ENCODE data around the gene VPS35.

The VPS35 gene

DNA sequence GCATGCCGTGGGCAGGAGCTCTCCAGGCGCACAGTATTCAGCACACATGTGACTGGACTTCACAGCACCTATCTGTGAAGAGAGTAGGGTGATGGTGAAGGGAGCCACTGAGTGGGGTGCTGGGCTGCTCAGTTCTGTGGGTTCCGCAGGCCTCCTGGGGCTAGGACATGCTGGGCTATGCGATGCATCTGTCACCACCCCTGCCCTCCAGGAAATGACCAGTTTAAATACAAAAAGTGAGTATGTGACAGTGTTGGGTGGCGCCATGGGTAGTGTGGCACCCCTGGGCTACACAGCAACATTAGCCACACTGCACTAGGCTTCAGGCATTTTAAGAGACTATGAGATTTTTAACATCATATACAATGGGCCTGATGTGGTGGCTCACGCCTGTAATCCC, 30.6 kb upstream of the VPS35 start:
- TF ChIP-seq TCF12 (IDR thresholded peaks at IDR 0.05; ENCODE audit: low read depth): no peak
- TF ChIP-seq TEAD4 (IDR thresholded peaks at IDR 0.05): no peak
- no peak for TF ChIP-seq FOXM1 (IDR thresholded peaks at IDR 0.05; ENCODE audit: borderline replicate concordance, low read depth)
- TF ChIP-seq, protein P1, sequence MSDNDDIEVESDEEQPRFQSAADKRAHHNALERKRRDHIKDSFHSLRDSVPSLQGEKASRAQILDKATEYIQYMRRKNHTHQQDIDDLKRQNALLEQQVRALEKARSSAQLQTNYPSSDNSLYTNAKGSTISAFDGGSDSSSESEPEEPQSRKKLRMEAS (IDR thresholded peaks at IDR 0.05): no peak
- TF ChIP-seq CEBPB (IDR thresholded peaks at IDR 0.05): no peak
- TF ChIP-seq USF1 (IDR thresholded peaks at IDR 0.05): no peak
- no peak for TF ChIP-seq REST (IDR thresholded peaks at IDR 0.05; ENCODE audit: low read depth)
- no peak for TF ChIP-seq EGR1 (IDR thresholded peaks at IDR 0.05)
- TF ChIP-seq ZBTB7A (IDR thresholded peaks at IDR 0.05; ENCODE audit: low read depth): no peak
- no peak for TF ChIP-seq RAD21 (IDR thresholded peaks at IDR 0.05; ENCODE audit: low read depth)
- no peak for TF ChIP-seq NFIC (IDR thresholded peaks at IDR 0.05)
- TF ChIP-seq YY1 (IDR thresholded peaks at IDR 0.05; ENCODE audit: low read depth): no peak
- TF ChIP-seq CREB1 (IDR thresholded peaks at IDR 0.05; ENCODE audit: low read depth): no peak
- TF ChIP-seq EP300 (IDR thresholded peaks at IDR 0.05; ENCODE audit: borderline replicate concordance): no peak
- TF ChIP-seq TAF1 (IDR thresholded peaks at IDR 0.05; ENCODE audit: low read depth): no peak

- TF ChIP-seq CREB1 (IDR thresholded peaks at IDR 0.05; ENCODE audit: low read depth) (no peak), USF1 (IDR thresholded peaks at IDR 0.05) (no peak), EP300 (IDR thresholded peaks at IDR 0.05; ENCODE audit: borderline replicate concordance) (no peak), REST (IDR thresholded peaks at IDR 0.05; ENCODE audit: low read depth) (no peak)
Measured at GRCh38 chr16:46718214-46718613, 29.2 kb upstream of the VPS35 start.

GRCh38 chr16:46717692-46718091, 28.7 kb upstream of the VPS35 start:
- TF ChIP-seq CREB1 (IDR thresholded peaks at IDR 0.05; ENCODE audit: low read depth): no peak
- no peak for TF ChIP-seq RAD21 (IDR thresholded peaks at IDR 0.05; ENCODE audit: low read depth)
- TF ChIP-seq CEBPB (IDR thresholded peaks at IDR 0.05): no peak
- no peak for TF ChIP-seq TAF1 (IDR thresholded peaks at IDR 0.05; ENCODE audit: low read depth)
- TF ChIP-seq USF1 (IDR thresholded peaks at IDR 0.05): no peak
- TF ChIP-seq EP300 (IDR thresholded peaks at IDR 0.05; ENCODE audit: borderline replicate concordance): no peak
- no peak for TF ChIP-seq EGR1 (IDR thresholded peaks at IDR 0.05)
- no peak for TF ChIP-seq ZBTB7A (IDR thresholded peaks at IDR 0.05; ENCODE audit: low read depth)
- TF ChIP-seq, protein P1 (IDR thresholded peaks at IDR 0.05): no peak
- TF ChIP-seq TEAD4 (IDR thresholded peaks at IDR 0.05): no peak
- no peak for TF ChIP-seq TCF12 (IDR thresholded peaks at IDR 0.05; ENCODE audit: low read depth)
- no peak for TF ChIP-seq NFIC (IDR thresholded peaks at IDR 0.05)
- TF ChIP-seq YY1 (IDR thresholded peaks at IDR 0.05; ENCODE audit: low read depth): no peak
- TF ChIP-seq REST (IDR thresholded peaks at IDR 0.05; ENCODE audit: low read depth): no peak
- TF ChIP-seq FOXM1 (IDR thresholded peaks at IDR 0.05; ENCODE audit: borderline replicate concordance, low read depth): no peak

DNA sequence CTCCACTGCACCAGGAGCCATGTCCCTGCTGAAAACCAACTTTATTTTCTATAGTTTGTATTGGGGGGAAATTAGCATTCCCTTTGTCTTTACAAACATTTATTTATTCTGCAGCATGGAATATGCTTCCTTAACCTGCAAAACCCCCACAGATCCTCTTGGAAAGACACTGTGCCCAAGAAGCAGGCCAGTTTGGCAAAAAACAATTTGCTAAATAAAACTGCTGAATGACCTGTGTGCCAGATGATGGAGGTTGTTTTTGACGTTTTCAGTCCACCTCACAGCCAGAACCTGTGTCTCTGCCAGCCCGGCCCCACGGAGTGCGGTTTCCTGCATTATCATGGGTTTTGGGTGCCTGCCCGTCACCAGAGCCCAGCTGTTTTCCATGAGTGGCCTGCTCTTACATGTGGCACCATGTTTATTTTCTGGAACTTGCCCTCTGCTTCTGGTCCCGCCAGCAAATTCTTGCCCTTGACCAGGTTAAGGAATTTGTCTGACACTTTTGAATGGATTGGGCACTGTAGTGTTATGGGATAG, 26.9 kb upstream of the VPS35 start:
- no peak for TF ChIP-seq CEBPB (IDR thresholded peaks at IDR 0.05)
- TF ChIP-seq CREB1 (IDR thresholded peaks at IDR 0.05; ENCODE audit: low read depth): no peak
- no peak for TF ChIP-seq ZBTB7A (IDR thresholded peaks at IDR 0.05; ENCODE audit: low read depth)
- TF ChIP-seq EGR1 (IDR thresholded peaks at IDR 0.05): no peak
- no peak for TF ChIP-seq YY1 (IDR thresholded peaks at IDR 0.05; ENCODE audit: low read depth)
- TF ChIP-seq TAF1 (IDR thresholded peaks at IDR 0.05; ENCODE audit: low read depth): no peak
- TF ChIP-seq FOXM1 (IDR thresholded peaks at IDR 0.05; ENCODE audit: borderline replicate concordance, low read depth): no peak
- TF ChIP-seq TCF12 (IDR thresholded peaks at IDR 0.05; ENCODE audit: low read depth): no peak
- TF ChIP-seq TEAD4 (IDR thresholded peaks at IDR 0.05): no peak
